ENCODE data around the gene ATG4B. TPM values are rescaled to one million over a fixed set of nuclear protein-coding genes. Genes with fewer than 3 reads are reported as not detected.

The ATG4B gene
- total RNA-seq, 2 donors from 2014 or later, result 47.8 to 53.0 TPM

DNA sequence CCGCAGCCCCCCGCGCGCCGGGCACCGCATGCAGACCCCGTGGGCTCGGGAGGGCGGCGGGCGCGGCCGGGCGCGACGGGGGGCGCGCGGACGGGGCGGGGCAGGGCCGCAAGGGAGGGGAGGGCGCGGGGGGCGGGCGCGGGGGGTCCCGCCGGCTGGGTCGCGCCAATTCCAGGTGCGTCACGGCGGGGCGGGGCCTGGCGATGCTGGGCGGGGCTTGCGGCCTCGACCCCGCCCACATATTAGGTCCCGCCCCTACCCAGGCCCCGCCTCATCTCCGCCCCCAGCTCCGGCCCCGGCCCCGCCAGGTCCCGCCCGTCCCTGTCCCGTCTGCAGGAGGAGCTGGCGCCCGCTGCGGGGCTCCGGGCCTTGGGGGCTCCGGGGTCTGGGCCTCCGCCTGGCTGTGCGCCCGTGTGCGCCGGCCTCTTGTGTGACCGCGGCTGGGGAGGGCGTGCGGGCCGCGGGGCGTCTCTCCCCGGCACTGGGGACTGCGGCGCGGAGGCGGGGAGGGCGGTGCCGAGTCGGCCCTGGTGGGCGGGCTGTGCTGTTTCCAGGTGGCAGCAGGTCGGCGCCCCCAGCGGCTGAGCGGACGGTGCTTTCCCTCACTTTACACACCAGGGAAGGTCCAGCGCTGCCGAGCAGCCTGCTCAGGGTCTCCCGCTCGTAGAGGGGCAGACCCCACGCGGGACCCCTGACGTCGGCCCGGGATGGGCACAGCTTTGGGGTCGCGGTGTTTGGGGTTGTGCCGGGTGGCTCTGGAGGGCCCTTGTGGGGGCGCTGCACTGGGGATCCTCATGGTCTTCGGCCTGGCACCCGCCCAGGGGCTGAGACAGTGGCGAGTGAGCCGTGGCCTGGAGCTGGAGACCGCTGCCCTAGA is 64.9 kb downstream of the ATG4B start:
- TF ChIP-seq, protein P1, sequence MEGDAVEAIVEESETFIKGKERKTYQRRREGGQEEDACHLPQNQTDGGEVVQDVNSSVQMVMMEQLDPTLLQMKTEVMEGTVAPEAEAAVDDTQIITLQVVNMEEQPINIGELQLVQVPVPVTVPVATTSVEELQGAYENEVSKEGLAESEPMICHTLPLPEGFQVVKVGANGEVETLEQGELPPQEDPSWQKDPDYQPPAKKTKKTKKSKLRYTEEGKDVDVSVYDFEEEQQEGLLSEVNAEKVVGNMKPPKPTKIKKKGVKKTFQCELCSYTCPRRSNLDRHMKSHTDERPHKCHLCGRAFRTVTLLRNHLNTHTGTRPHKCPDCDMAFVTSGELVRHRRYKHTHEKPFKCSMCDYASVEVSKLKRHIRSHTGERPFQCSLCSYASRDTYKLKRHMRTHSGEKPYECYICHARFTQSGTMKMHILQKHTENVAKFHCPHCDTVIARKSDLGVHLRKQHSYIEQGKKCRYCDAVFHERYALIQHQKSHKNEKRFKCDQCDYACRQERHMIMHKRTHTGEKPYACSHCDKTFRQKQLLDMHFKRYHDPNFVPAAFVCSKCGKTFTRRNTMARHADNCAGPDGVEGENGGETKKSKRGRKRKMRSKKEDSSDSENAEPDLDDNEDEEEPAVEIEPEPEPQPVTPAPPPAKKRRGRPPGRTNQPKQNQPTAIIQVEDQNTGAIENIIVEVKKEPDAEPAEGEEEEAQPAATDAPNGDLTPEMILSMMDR (IDR thresholded peaks at IDR 0.05), result peak; percentile 11 to 50
- peak; percentile 83 for DNase-seq (ENCODE audit: low spot score)
- Histone ChIP-seq H3K27ac (peak overlapping the region; percentile 87 to 95), H3K27me3 (no peaks in the 10 kb centered on the region), H3K9me3 (no peaks in the 10 kb centered on the region), H3K36me3 (peaks cover 30% of the 10 kb centered on the region), H3K4me3 (peak overlapping the region; percentile 72 to 79), H3K4me1 (peaks cover 0 to 15% of the 10 kb centered on the region in 2 donors)

DNA sequence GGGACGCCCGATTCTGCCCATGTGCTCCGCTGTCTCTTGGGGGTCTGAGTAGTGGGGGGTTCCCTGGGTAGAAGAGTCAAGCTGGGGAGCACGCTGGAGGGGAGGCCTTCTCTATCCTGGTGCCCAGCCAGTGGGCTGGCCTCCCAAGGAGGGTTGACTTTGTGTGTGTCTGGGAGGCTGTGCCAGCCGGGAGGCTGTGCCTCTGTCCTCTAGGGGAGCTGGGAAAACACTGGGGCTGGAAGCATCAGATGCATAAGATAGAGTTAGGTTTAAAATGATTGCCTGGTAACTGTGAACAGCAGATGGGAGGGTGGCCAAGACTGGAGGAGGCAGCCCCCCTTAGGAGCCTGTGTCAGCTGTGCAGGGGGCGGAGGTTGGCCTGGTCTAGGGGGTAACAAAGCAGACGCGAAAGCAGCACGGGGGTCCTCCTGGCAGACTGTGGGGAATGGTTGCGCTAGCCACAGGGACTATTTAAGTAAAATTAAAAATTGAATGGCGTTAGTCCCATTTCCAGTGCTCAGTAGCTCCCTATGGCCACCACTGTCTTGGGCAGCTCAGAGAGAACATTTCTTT is 65.6 kb downstream of the ATG4B start:
- TF ChIP-seq, protein P1 (IDR thresholded peaks at IDR 0.05), result no peak
- Histone ChIP-seq H3K27ac (peak overlapping the region; percentile 87 to 95), H3K4me3 (peak overlapping the region; percentile 72 to 79), H3K4me1 (peaks cover 0 to 15% of the 10 kb centered on the region in 2 donors), H3K36me3 (peaks cover 35% of the 10 kb centered on the region), H3K9me3 (no peaks in the 10 kb centered on the region), H3K27me3 (no peaks in the 10 kb centered on the region)
- DNase-seq (ENCODE audit: low spot score), result no peak

DNA sequence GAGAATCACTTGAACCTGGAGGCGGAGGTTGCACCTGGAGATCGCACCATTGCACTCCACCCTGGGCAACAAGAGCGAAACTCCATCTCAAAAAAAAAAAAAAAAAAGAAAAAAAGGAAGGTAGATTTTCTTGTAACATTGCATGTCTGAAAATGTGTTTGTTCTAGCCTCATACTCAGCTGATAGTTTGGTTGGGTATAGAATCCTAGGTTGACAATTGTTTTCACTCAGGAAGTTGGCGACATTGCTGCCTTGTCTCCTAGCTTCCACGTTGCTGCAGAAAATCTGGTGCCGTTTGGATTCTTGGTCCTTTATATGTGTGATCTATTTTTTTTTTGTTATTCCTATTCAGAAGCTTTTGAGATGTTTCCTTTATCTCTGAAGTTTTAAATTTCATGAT is 69.0 kb downstream of the ATG4B start:
- Histone ChIP-seq H3K4me1 (peaks cover 0 to 15% of the 10 kb centered on the region in 2 donors), H3K36me3 (peaks cover 60% of the 10 kb centered on the region)

DNA sequence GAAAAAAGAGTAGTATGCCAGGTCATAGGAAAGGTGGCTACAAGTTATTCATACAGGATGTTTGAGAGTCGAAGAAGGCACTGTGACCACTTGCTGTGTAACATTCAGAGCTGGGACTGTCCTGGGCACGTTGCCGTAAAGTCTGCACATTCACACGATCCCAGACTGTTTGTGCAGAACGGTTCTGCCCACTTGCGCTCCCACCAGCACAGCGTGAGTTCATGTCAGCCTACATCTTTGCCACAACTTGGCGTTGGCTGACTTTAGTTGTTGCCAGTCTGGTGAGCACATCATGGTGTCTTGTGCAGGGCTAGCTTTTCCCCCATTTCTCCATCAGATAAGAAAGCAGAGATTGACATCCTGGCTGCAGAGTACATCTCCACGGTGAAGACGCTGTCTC is 71.4 kb downstream of the ATG4B start:
- H3K27me3 ChIP-seq, result no peaks in the 10 kb centered on the region
- TF ChIP-seq, protein P1 (IDR thresholded peaks at IDR 0.05), result no peak

More for the DNA sequence above, 69.0 kb downstream of the ATG4B start:
- Histone ChIP-seq H3K27me3 (no peaks in the 10 kb centered on the region), H3K4me3 (no peak overlapping the region), H3K9me3 (no peaks in the 10 kb centered on the region), H3K27ac (no peak overlapping the region)
- DNase-seq (ENCODE audit: low spot score), result no peak
- TF ChIP-seq, protein P1 (IDR thresholded peaks at IDR 0.05), result no peak

DNA sequence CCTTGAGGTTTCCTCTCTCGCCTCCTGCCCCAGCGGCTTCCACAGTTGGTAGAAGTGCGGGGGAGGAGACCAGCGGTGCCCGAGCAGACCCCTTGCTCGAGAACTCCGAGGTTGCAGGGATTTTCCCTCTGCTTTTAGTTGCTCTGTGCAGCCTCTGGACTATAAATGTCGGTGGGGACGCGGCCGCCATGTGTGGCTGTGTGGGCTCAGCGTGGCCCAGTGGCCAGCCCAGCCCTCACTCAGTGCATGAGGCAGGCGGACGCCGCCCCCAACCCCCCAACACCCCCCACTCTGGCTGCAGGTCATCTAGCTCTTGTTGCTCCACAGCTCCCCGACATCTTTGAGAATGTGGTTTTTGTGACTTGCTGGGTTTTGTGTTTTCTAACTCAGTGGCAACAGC is 81.6 kb downstream of the ATG4B start:
- Histone ChIP-seq H3K27ac (no peak overlapping the region), H3K27me3 (no peaks in the 10 kb centered on the region), H3K4me3 (no peak overlapping the region), H3K36me3 (peaks cover 36% of the 10 kb centered on the region), H3K9me3 (peaks cover 0 to 3% of the 10 kb centered on the region in 2 donors), H3K4me1 (no peaks in the 10 kb centered on the region)
- TF ChIP-seq, protein P1 (IDR thresholded peaks at IDR 0.05), result no peak
- DNase-seq (ENCODE audit: low spot score), result no peak

More for the DNA sequence above, 71.4 kb downstream of the ATG4B start:
- no peaks in the 10 kb centered on the region for H3K9me3 ChIP-seq
- no peak overlapping the region for H3K27ac ChIP-seq
- H3K36me3 ChIP-seq, result peaks cover 79% of the 10 kb centered on the region
- H3K4me3 ChIP-seq, result no peak overlapping the region
- H3K4me1 ChIP-seq, result peaks cover 0 to 1% of the 10 kb centered on the region in 2 donors
- no peak for DNase-seq (ENCODE audit: low spot score)
